Stomach smooth muscle (tissue), 2 donors: ENCODE results near the gene RAB3C.
"Not testable (repeated sequence)": the region's sequence is repeated elsewhere in the genome, so short reads cannot be mapped to it uniquely, and the experiment has no call there.

ENCODE experiments used
- H3K27ac ChIP-seq: one replicate; pipeline ENCODE4 v1.7.0; 2013; ENCODE audit warnings: mild to moderate bottlenecking, low read length, inconsistent platforms
- H3K27me3 ChIP-seq, 2 donors: one replicate each; pipeline ENCODE4 v1.7.0; 2013; ENCODE audit warnings: low read length in 2 of 2; ENCODE audit not compliant: insufficient read depth in 2 of 2, control insufficient read depth in 1 of 2
- H3K36me3 ChIP-seq, 2 donors: one replicate each; pipeline ENCODE4 v1.7.0; 2013; ENCODE audit warnings: low read length in 2 of 2; ENCODE audit not compliant: control insufficient read depth in 2 of 2, insufficient read depth in 2 of 2
- H3K4me1 ChIP-seq: one replicate; pipeline ENCODE4 v1.7.0; 2013; ENCODE audit warnings: low read length; ENCODE audit not compliant: control insufficient read depth, insufficient read depth
- H3K4me3 ChIP-seq, 2 donors: one replicate each; pipeline ENCODE4 v1.7.0; 2013; ENCODE audit warnings: low read length in 2 of 2
- H3K9ac ChIP-seq, 2 donors: one replicate each; pipeline ENCODE4 v1.7.0; 2013; ENCODE audit warnings: low read length in 2 of 2, mild to moderate bottlenecking in 1 of 2
- H3K9me3 ChIP-seq, 2 donors: one replicate each; pipeline ENCODE4 v1.7.0; 2013; ENCODE audit warnings: low read length in 2 of 2; ENCODE audit not compliant: control insufficient read depth in 2 of 2
- donor health status: healthy.
- donor health status: Pancreatic carcinoma.

RAB3C gene

DNA sequence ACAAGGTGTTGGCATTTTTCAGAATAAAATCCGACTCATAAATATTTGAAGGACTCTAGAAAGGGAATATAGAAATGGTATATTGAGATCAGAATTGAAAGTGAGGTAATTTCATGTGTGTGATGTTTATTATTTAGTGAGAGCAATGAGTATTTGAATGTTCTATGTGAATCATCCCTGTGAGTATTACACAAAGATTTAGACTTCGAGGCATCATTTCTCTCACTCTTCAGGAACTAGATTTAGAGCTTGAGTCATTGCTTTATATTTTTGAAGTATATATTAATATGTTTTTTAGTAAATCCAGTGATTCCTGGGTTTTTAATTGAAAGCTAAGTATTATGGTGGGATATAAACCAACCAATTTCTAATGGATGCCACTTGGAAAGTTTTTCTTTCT lies 91.2 kb downstream of the RAB3C start:
- Histone ChIP-seq H3K4me3 (no peak overlapping the region), H3K27me3 (no peaks in the 10 kb centered on the region), H3K27ac (no peak overlapping the region)

DNA sequence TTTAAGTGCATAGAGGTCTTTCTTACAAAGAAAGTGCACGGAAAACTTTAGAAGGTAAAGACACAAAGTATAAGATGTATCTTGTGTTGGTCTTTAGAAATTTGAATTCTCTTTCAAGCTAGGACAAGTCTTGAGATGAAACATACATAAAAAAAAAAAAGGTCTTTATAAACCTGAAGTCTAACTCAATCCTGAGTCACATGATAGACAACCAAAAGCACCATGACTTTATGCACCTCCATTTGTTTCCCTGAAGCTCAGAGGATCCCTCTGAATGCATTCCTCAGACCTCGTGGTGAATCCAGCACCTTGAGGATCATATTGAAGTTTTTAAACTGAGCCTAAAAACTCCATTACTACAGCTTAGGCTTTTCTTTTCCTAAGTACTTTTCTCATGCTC lies 91.8 kb downstream of the RAB3C start:
- no peak overlapping the region for H3K9ac ChIP-seq
- H3K4me1 ChIP-seq = no peaks in the 10 kb centered on the region
- H3K4me3 ChIP-seq = no peak overlapping the region
- no peaks in the 10 kb centered on the region for H3K9me3 ChIP-seq
- no peaks in the 10 kb centered on the region for H3K36me3 ChIP-seq
- no peak overlapping the region for H3K27ac ChIP-seq
- no peaks in the 10 kb centered on the region for H3K27me3 ChIP-seq

More for the DNA sequence above, 91.2 kb downstream of the RAB3C start:
- no peaks in the 10 kb centered on the region for H3K9me3 ChIP-seq
- no peaks in the 10 kb centered on the region for H3K4me1 ChIP-seq
- no peaks in the 10 kb centered on the region for H3K36me3 ChIP-seq
- no peak overlapping the region for H3K9ac ChIP-seq

- no peak overlapping the region for H3K9ac ChIP-seq
- no peaks in the 10 kb centered on the region for H3K27me3 ChIP-seq
- H3K4me1 ChIP-seq = no peaks in the 10 kb centered on the region
- no peaks in the 10 kb centered on the region for H3K9me3 ChIP-seq
- H3K4me3 ChIP-seq = no peak overlapping the region
- H3K36me3 ChIP-seq = no peaks in the 10 kb centered on the region
- no peak overlapping the region for H3K27ac ChIP-seq
Observed at GRCh38 chr5:58675341-58675740, 92.5 kb downstream of the RAB3C start.

DNA sequence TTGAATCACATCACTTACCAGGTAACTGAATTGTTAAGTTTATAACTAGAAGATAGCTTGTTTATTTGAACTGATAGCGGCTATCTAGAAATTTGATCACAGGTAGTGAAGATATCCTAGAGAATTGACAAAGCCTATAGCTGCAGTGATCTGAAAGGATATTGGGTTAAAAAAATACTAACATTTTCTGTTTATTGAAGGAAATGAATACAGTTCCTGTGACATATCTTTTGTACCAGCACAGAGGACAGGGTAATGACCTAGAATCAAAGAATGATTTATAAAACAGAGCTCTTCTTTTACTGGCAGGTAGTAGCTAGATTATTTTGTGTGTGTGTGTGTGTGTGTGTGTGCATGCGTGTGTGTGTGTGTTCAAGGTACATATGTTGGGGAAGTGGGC lies 94.8 kb downstream of the RAB3C start:
- no peaks in the 10 kb centered on the region for H3K9me3 ChIP-seq
- no peaks in the 10 kb centered on the region for H3K36me3 ChIP-seq
- H3K27ac ChIP-seq = no peak overlapping the region
- no peak overlapping the region for H3K9ac ChIP-seq
- H3K4me3 ChIP-seq = no peak overlapping the region
- H3K4me1 ChIP-seq = no peaks in the 10 kb centered on the region
- no peaks in the 10 kb centered on the region for H3K27me3 ChIP-seq

DNA sequence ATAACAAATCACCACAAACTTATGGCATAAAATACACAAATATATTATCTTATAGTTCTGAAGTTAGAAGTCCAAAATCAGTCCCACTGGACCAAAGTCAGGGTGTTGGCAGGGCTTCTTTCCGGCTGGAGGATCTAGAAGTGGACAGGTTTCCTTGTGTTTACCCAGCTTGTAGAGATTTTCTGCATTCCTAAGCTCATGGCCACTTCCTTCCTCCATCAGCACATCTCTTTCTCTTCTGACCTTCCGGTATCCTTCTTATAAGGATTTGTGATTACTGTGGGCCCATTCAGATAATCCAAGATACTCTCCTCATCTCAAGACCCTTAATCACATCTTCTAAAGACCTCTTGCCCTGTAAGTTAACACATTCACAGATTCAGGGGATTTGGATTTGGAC lies 97.6 kb downstream of the RAB3C start:
- H3K27ac ChIP-seq = no peak overlapping the region
- H3K36me3 ChIP-seq = no peaks in the 10 kb centered on the region
- H3K27me3 ChIP-seq = no peaks in the 10 kb centered on the region
- no peak overlapping the region for H3K9ac ChIP-seq
- no peaks in the 10 kb centered on the region for H3K4me1 ChIP-seq
- H3K4me3 ChIP-seq = no peak overlapping the region
- H3K9me3 ChIP-seq = no peaks in the 10 kb centered on the region

DNA sequence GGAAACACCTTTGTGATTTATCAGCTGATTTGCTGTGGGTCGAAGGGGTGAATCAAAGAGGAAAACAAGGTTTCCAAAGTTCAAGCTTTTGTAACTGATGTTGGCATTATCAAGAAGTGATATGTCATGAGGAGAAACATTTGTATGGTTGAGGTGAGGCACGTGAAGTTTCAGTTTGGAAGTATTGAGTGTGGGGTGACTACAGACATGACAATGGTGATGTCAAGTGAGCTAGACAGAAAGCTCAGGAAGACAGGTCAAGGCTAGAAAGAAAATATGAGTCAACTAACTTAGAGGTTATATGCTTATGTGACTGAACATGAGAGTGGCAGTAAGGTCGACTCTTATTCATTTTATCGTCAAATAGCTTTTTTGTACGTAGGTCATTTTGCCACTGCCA lies 99.1 kb downstream of the RAB3C start:
- no peak overlapping the region for H3K9ac ChIP-seq
- H3K4me1 ChIP-seq = no peaks in the 10 kb centered on the region
- no peaks in the 10 kb centered on the region for H3K36me3 ChIP-seq
- H3K4me3 ChIP-seq = no peak overlapping the region
- no peaks in the 10 kb centered on the region for H3K9me3 ChIP-seq
- H3K27me3 ChIP-seq = no peaks in the 10 kb centered on the region
- no peak overlapping the region for H3K27ac ChIP-seq

GRCh38 chr5:58683567-58683966 lies 100.7 kb downstream of the RAB3C start:
- H3K9ac ChIP-seq = no peak overlapping the region
- H3K36me3 ChIP-seq = no peaks in the 10 kb centered on the region
- H3K27me3 ChIP-seq = no peaks in the 10 kb centered on the region
- H3K4me3 ChIP-seq = no peak overlapping the region
- H3K27ac ChIP-seq = no peak overlapping the region
- H3K9me3 ChIP-seq = no peaks in the 10 kb centered on the region
- H3K4me1 ChIP-seq = no peaks in the 10 kb centered on the region

GRCh38 chr5:58687079-58687478 lies 104.2 kb downstream of the RAB3C start:
- H3K4me1 ChIP-seq = no peaks in the 10 kb centered on the region
- no peak overlapping the region for H3K27ac ChIP-seq
- no peaks in the 10 kb centered on the region for H3K27me3 ChIP-seq
- no peak overlapping the region for H3K9ac ChIP-seq
- H3K36me3 ChIP-seq = no peaks in the 10 kb centered on the region
- no peak overlapping the region for H3K4me3 ChIP-seq
- no peaks in the 10 kb centered on the region for H3K9me3 ChIP-seq

GRCh38 chr5:58687595-58687994 lies 104.7 kb downstream of the RAB3C start:
- Histone ChIP-seq H3K36me3 (no peaks in the 10 kb centered on the region), H3K4me3 (no peak overlapping the region), H3K4me1 (no peaks in the 10 kb centered on the region), H3K27me3 (no peaks in the 10 kb centered on the region), H3K27ac (no peak overlapping the region), H3K9me3 (no peaks in the 10 kb centered on the region), H3K9ac (no peak overlapping the region)

- H3K4me3 ChIP-seq, H3K9me3 ChIP-seq, H3K4me1 ChIP-seq, H3K27me3 ChIP-seq, H3K9ac ChIP-seq, H3K27ac ChIP-seq, H3K36me3 ChIP-seq: not testable (repeated sequence)
Observed at GRCh38 chr5:58699088-58699761, 116.3 kb downstream of the RAB3C start.

GRCh38 chr5:58699762-58700118 lies 116.9 kb downstream of the RAB3C start:
- no peak overlapping the region for H3K27ac ChIP-seq
- H3K9me3 ChIP-seq = no peaks in the 10 kb centered on the region
- H3K9ac ChIP-seq = no peak overlapping the region
- H3K36me3 ChIP-seq = no peaks in the 10 kb centered on the region
- no peaks in the 10 kb centered on the region for H3K4me1 ChIP-seq
- no peak overlapping the region for H3K4me3 ChIP-seq
- no peaks in the 10 kb centered on the region for H3K27me3 ChIP-seq
